Neural crest cell (in vitro differentiated cells): ENCODE results near the gene GPHB5. TPM values are rescaled to one million over a fixed set of nuclear protein-coding genes. Genes with fewer than 3 reads are reported as not detected.

Experiments
- DNase-seq: peaks from one replicate; pipeline ENCODE4 v3.0.0; 2021; ENCODE audit warnings: low read depth, mixed read lengths, low spot score
- H3K27ac Mint-ChIP-seq: one replicate; pipeline ENCODE4 v1.8.0; 2021; ENCODE audit warnings: mild to moderate bottlenecking, mixed read lengths; ENCODE audit not compliant: unreplicated experiment
- H3K27me3 Mint-ChIP-seq: 2 replicates; pipeline ENCODE4 v1.8.0; 2021; ENCODE audit warnings: low read depth, mild to moderate bottlenecking, mixed read lengths
- H3K36me3 Mint-ChIP-seq: 2 replicates; pipeline ENCODE4 v1.8.0; 2021; ENCODE audit warnings: low read depth, mild to moderate bottlenecking, mixed read lengths
- H3K4me1 Mint-ChIP-seq: 2 replicates; pipeline ENCODE4 v1.8.0; 2021; ENCODE audit warnings: mixed read lengths
- H3K4me3 Mint-ChIP-seq: one replicate; pipeline ENCODE4 v1.8.0; 2021; ENCODE audit warnings: mild to moderate bottlenecking, mixed read lengths
- H3K9me3 Mint-ChIP-seq: 2 replicates; pipeline ENCODE4 v1.8.0; 2021; ENCODE audit warnings: mixed read lengths
- total RNA-seq: library from RNA; stranded (reverse); gene quantifications from 2 replicates; pipeline ENCODE4 v1.2.1, GENCODE V29; 2021
- TF ChIP-seq, protein P1 (sequence below): fragments of 200-600 bp; sonication (generic); conservative IDR thresholded peaks from 2 replicates; pipeline ENCODE4 v1.5.0; 2021; ENCODE audit warnings: antibody characterized with exemption, mild to moderate bottlenecking

Gene GPHB5
- total RNA-seq, 1 donor from 2014 or later: not detected

DNA sequence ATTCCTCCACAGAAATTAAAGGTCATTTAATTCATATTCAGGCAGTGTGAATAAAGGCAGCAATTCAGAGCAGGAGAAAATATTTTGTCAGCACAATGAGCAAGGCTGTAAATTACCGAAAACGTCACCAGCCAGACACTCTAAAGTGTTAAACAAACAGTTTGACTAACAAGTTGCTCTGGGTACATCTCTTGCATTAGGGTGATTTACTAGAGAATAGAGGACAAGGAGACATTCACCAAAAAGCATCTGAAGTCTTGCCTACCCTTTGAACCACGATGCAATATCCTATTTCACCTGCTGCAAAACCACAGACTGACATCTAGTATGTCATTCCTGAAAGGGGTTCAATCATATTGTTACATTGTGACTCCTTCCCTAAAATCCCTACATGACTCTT lies 27.1 kb upstream of the GPHB5 start:
- no peak for DNase-seq
- peaks cover 3% of the 10 kb centered on the region for H3K9me3 Mint-ChIP-seq
- no peak overlapping the region for H3K4me3 Mint-ChIP-seq
- TF ChIP-seq, protein P1, sequence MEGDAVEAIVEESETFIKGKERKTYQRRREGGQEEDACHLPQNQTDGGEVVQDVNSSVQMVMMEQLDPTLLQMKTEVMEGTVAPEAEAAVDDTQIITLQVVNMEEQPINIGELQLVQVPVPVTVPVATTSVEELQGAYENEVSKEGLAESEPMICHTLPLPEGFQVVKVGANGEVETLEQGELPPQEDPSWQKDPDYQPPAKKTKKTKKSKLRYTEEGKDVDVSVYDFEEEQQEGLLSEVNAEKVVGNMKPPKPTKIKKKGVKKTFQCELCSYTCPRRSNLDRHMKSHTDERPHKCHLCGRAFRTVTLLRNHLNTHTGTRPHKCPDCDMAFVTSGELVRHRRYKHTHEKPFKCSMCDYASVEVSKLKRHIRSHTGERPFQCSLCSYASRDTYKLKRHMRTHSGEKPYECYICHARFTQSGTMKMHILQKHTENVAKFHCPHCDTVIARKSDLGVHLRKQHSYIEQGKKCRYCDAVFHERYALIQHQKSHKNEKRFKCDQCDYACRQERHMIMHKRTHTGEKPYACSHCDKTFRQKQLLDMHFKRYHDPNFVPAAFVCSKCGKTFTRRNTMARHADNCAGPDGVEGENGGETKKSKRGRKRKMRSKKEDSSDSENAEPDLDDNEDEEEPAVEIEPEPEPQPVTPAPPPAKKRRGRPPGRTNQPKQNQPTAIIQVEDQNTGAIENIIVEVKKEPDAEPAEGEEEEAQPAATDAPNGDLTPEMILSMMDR: no peak
- no peak overlapping the region for H3K27ac Mint-ChIP-seq
- peaks cover 10% of the 10 kb centered on the region for H3K4me1 Mint-ChIP-seq
- H3K36me3 Mint-ChIP-seq: no peaks in the 10 kb centered on the region
- H3K27me3 Mint-ChIP-seq: peaks cover 8% of the 10 kb centered on the region

GRCh38 chr14:63344336-63344735 lies 25.6 kb upstream of the GPHB5 start:
- no peaks in the 10 kb centered on the region for H3K36me3 Mint-ChIP-seq
- no peak overlapping the region for H3K4me3 Mint-ChIP-seq
- peaks cover 10% of the 10 kb centered on the region for H3K4me1 Mint-ChIP-seq
- DNase-seq: no peak
- H3K27ac Mint-ChIP-seq: no peak overlapping the region
- TF ChIP-seq, protein P1: no peak
- peaks cover 8% of the 10 kb centered on the region for H3K27me3 Mint-ChIP-seq
- H3K9me3 Mint-ChIP-seq: peaks cover 3% of the 10 kb centered on the region

DNA sequence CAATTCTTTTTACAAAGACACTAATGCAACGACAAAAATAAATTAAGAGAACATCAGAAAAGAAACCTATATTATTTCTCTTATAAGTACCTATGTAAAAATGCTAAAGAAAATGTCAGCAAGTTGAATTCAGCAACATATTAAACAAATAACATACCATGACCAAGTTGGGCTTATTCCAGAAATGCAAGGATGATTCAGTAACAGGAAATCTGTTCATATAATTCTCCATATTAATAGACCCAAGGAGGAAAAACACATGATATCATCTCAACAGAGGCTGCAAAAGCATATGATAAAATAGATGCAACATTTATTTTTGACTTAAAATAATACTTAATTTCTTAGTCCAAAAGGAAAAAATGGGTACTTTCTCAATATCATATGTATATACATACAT lies 25.1 kb upstream of the GPHB5 start:
- DNase-seq: no peak
- no peak overlapping the region for H3K27ac Mint-ChIP-seq
- peaks cover 8% of the 10 kb centered on the region for H3K27me3 Mint-ChIP-seq
- H3K4me3 Mint-ChIP-seq: no peak overlapping the region
- H3K9me3 Mint-ChIP-seq: peaks cover 3% of the 10 kb centered on the region
- peaks cover 10% of the 10 kb centered on the region for H3K4me1 Mint-ChIP-seq
- TF ChIP-seq, protein P1: no peak
- H3K36me3 Mint-ChIP-seq: no peaks in the 10 kb centered on the region

DNA sequence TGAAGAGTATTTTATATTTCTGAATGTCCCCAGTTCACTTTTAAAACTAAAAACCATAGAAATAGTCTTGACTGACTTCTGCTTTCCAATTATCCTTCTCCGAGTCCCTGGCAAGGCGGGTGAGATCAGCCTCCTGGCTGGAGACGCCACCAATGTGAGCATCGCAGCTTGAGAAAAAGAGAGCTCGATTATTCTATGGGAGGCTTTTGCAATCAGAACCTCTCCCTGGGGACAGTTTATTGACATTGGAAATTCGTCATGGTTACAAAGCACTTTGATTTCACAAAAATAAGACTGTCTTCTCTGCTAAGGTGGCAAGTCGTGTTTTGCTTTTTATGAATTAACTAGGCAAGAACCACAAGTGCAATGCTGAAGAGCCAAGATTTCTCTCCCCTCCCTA lies 23.6 kb upstream of the GPHB5 start:
- H3K4me3 Mint-ChIP-seq: no peak overlapping the region
- H3K27me3 Mint-ChIP-seq: peaks cover 8% of the 10 kb centered on the region
- H3K9me3 Mint-ChIP-seq: peaks cover 12% of the 10 kb centered on the region
- no peaks in the 10 kb centered on the region for H3K36me3 Mint-ChIP-seq
- TF ChIP-seq, protein P1: no peak
- no peak for DNase-seq
- peaks cover 10% of the 10 kb centered on the region for H3K4me1 Mint-ChIP-seq
- H3K27ac Mint-ChIP-seq: no peak overlapping the region

- no peak overlapping the region for H3K4me3 Mint-ChIP-seq
- TF ChIP-seq, protein P1: no peak
Observed at GRCh38 chr14:63328787-63329737, 10.3 kb upstream of the GPHB5 start.

More at GRCh38 chr14:63328787-63329737, 10.3 kb upstream of the GPHB5 start:
- Mint-ChIP-seq H3K9me3 (peaks cover 4% of the 10 kb centered on the region), H3K4me1 (no peaks in the 10 kb centered on the region), H3K36me3 (no peaks in the 10 kb centered on the region), H3K27me3 (no peaks in the 10 kb centered on the region), H3K27ac (no peak overlapping the region)
- no peak for DNase-seq
